Type B pancreatic cell (in vitro differentiated cells): ENCODE results near the gene CD300A. TPM values are rescaled to one million over a fixed set of nuclear protein-coding genes. Genes with fewer than 3 reads are reported as not detected.

Experiments
- DNase-seq: peaks from one replicate; pipeline ENCODE4 v3.0.0; 2021; ENCODE audit warnings: mixed read lengths; ENCODE audit not compliant: unreplicated experiment; ENCODE audit errors: extremely low spot score
- H3K27ac Mint-ChIP-seq: 2 replicates; pipeline ENCODE4 v1.8.0; 2021; ENCODE audit warnings: mild to moderate bottlenecking, mixed read lengths
- H3K27me3 Mint-ChIP-seq: 2 replicates; pipeline ENCODE4 v1.8.0; 2021; ENCODE audit warnings: mixed read lengths
- H3K36me3 Mint-ChIP-seq: 2 replicates; pipeline ENCODE4 v1.8.0; 2021; ENCODE audit warnings: mixed read lengths
- H3K4me1 Mint-ChIP-seq: one replicate; pipeline ENCODE4 v1.8.0; 2021; ENCODE audit warnings: mixed read lengths; ENCODE audit not compliant: unreplicated experiment
- H3K4me3 Mint-ChIP-seq: 2 replicates; pipeline ENCODE4 v1.8.0; 2021; ENCODE audit warnings: mild to moderate bottlenecking, mixed read lengths
- H3K9me3 Mint-ChIP-seq: 2 replicates; pipeline ENCODE4 v1.8.0; 2021; ENCODE audit warnings: mixed read lengths
- CTCF ChIP-seq: fragments of 200-600 bp; sonication (generic); conservative IDR thresholded peaks from 2 replicates; pipeline ENCODE4 v1.5.0; 2021; ENCODE audit warnings: antibody characterized with exemption, mild to moderate bottlenecking
- total RNA-seq: library from RNA; stranded (reverse); gene quantifications from 2 replicates; pipeline ENCODE4 v1.2.1, GENCODE V29; 2021; ENCODE audit warnings: low replicate concordance

CD300A gene
- total RNA-seq, 1 donor from 2014 or later: 0.43 TPM

- no peaks in the 10 kb centered on the region for H3K9me3 Mint-ChIP-seq
- no peaks in the 10 kb centered on the region for H3K4me1 Mint-ChIP-seq
- no peak overlapping the region for H3K4me3 Mint-ChIP-seq
- H3K27me3 Mint-ChIP-seq: peaks cover 20% of the 10 kb centered on the region
- H3K36me3 Mint-ChIP-seq: no peaks in the 10 kb centered on the region
- no peak for DNase-seq
- no peak for TF ChIP-seq CTCF
- no peak overlapping the region for H3K27ac Mint-ChIP-seq
These were observed 6.5 kb downstream of the CD300A start for GRCh38 chr17:74472890-74473289.

GRCh38 chr17:74473294-74473693, 6.9 kb downstream of the CD300A start:
- H3K9me3 Mint-ChIP-seq: no peaks in the 10 kb centered on the region
- no peaks in the 10 kb centered on the region for H3K36me3 Mint-ChIP-seq
- no peak overlapping the region for H3K27ac Mint-ChIP-seq
- H3K4me3 Mint-ChIP-seq: no peak overlapping the region
- H3K4me1 Mint-ChIP-seq: no peaks in the 10 kb centered on the region
- no peak for DNase-seq
- H3K27me3 Mint-ChIP-seq: peaks cover 22% of the 10 kb centered on the region
- TF ChIP-seq CTCF: no peak

DNA sequence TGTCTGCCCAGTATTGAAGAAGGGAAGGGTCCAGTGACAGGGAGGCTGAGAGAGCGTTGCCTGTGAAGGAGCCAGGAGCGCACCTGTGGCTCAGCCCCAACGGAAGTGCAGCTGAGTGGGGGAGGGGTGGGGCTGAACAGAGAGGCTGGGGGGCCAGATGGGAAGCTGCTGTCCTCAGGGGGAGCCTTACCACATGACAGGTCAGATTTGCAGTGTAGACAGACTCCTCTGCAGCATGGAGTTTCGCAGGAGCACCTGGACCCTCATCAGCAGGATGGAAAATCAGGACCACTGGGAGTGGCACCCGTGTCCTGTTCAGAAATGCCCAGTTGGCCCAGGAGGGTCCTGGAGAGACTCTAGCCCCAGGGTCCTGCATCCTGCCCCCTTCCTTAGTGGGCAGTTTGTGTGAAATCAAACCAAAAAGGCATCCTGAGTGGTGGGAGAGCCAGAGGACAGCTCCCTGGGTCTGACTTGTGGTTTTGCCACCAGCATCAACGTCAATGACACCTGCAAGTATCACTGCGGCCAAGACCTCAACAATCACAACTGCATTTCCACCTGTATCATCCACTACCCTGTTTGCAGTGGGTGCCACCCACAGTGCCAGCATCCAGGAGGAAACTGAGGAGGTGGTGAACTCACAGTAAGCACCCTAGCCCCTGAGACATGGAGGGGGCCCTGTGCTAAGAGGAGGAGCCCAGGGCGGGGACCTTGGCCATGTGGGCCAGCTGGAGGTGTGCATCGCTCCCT, 7.8 kb downstream of the CD300A start:
- Mint-ChIP-seq H3K4me3 (no peak overlapping the region), H3K9me3 (no peaks in the 10 kb centered on the region), H3K4me1 (no peaks in the 10 kb centered on the region), H3K27me3 (peaks cover 30% of the 10 kb centered on the region), H3K36me3 (no peaks in the 10 kb centered on the region), H3K27ac (peak overlapping the region; percentile 70)
- DNase-seq: no peak
- TF ChIP-seq CTCF: no peak

DNA sequence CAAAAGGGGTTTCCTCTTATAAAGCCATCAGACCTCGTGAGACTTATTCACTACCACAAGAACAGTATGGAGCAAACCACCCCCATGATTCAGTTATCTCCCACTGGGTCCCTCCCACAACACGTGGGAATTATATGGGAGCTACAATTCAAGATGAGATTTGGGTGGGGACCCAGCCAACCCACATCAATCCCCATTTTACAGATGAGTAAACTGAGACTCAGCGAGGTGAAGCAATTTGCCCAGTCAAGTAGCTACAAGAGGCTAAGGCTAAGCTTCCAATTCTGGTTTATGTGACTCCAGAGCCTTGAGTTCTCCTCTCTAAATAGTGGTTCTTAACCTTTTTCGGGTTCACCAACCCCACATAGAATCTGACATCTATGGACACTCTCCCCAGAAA, 8.8 kb downstream of the CD300A start:
- H3K9me3 Mint-ChIP-seq: no peaks in the 10 kb centered on the region
- no peak overlapping the region for H3K4me3 Mint-ChIP-seq
- H3K36me3 Mint-ChIP-seq: no peaks in the 10 kb centered on the region
- DNase-seq: no peak
- peaks cover 34% of the 10 kb centered on the region for H3K27me3 Mint-ChIP-seq
- H3K27ac Mint-ChIP-seq: no peak overlapping the region
- H3K4me1 Mint-ChIP-seq: no peaks in the 10 kb centered on the region
- no peak for TF ChIP-seq CTCF

DNA sequence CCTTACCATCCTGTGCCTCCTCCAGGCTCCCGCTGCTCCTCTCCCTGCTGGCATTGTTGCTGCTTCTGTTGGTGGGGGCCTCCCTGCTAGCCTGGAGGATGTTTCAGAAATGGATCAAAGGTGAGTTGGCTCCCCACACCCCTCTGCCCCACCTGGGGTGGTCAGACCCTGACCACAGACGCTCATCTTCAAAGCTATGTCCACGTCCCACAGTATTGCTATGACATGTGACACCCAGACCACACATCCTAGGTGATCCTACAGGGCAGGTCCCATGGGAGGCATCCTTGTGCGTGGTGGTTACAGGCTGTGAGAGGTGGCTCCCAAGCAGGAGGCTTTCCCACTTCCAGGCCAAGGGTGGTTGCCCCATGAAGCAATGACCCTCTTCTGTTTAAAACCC, 11.0 kb downstream of the CD300A start:
- H3K4me3 Mint-ChIP-seq: no peak overlapping the region
- no peak overlapping the region for H3K27ac Mint-ChIP-seq
- TF ChIP-seq CTCF: no peak
- no peaks in the 10 kb centered on the region for H3K4me1 Mint-ChIP-seq
- H3K27me3 Mint-ChIP-seq: peaks cover 43% of the 10 kb centered on the region
- no peaks in the 10 kb centered on the region for H3K9me3 Mint-ChIP-seq
- H3K36me3 Mint-ChIP-seq: no peaks in the 10 kb centered on the region
- no peak for DNase-seq
